Fibroblast of pulmonary artery (primary cell): Measurements from ENCODE around the gene APBB2.
"Not testable (repeated sequence)": the region's sequence is repeated elsewhere in the genome, so short reads cannot be mapped to it uniquely, and the experiment has no call there.

ENCODE experiments used
- DNase-seq: peaks from one replicate; pipeline ENCODE4 v3.0.0-alpha.2; 2010; ENCODE audit warnings: low read depth
- H3K4me3 ChIP-seq: replicated peaks from 2 replicates; pipeline ENCODE4 v1.5.1; 2011; ENCODE audit warnings: low read depth, mild to moderate bottlenecking, control low read depth, low read length, moderate library complexity
- CTCF ChIP-seq: IDR thresholded peaks from 2 replicates; pipeline ENCODE4 v1.5.1; 2011; ENCODE audit warnings: mild to moderate bottlenecking, control low read depth, low read length, inconsistent platforms; ENCODE audit errors: missing control alignments

The APBB2 gene

DNA sequence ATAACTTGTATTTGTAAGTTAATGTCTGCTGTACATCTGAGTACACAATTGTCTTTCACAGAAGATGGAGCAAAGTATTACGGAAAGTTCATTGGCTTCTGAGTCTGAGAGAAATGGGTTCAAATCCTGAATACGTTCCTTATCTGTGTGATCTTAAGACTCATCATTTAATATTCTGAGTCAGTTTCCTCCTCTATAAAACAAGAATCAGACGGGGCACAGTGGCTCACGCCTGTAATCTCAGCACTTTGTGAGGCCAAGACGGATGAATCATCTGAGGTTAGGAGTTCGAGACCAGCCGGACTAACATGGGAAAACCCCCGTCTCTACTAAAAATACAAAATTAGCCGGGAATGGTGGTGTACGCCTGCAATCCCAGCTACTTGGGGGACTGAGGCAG is 57.8 kb downstream of the APBB2 start:
- TF ChIP-seq CTCF, result no peak
- no peak overlapping the region for H3K4me3 ChIP-seq
- DNase-seq, result peak; percentile 48

DNA sequence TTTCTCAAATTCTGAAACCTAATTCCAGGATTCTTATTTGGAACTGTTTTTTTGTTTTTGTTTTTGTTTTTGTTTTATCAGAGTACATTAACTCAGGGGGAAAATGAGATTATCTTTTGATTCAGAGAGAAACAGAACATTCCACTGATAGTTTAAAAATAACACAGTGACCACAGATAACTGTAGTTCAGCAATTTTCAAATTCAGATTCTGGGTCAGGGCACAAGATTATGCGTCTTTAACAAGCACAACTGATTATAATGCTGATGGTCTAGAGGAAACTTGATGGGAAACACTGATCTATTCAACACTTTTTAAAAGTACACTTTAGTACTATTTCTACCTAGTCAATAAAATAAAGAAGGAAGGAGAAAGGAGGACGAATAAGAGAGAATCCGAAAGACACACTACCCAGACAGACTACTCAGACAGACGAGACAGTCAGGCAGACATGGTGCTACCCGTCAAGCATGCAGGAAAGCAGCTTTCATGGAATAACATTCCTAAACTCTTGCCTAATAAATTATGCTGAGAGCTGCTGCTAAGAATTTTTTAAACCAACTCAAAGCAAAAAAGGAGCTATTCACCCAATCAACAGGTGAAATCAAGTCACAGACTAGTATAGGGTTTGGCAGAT is 59.0 kb downstream of the APBB2 start:
- peak; percentile 81 for DNase-seq
- TF ChIP-seq CTCF, result no peak
- H3K4me3 ChIP-seq, result peak overlapping the region; percentile 16

DNA sequence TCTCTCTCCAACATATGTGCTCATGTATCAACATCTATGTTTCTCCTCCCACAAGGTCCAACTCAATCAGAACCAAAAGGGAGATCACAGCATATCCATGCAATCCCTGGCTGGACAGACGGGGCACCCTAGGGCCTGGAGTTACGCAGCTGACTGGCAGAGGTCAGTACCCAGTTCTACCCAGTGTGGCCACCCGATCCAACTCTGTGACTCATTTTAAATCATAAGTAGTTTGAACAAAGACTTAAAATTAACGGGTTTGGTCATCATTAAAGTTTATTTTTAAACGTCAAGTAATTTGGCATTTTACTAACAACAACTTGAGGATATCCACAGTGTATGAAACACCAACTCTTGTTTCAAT is 59.5 kb downstream of the APBB2 start:
- no peak overlapping the region for H3K4me3 ChIP-seq
- DNase-seq, result no peak
- TF ChIP-seq CTCF, result no peak

- TF ChIP-seq CTCF, result no peak
- no peak overlapping the region for H3K4me3 ChIP-seq
- no peak for DNase-seq
Measured at GRCh38 chr4:41154010-41154813, 60.1 kb downstream of the APBB2 start.

DNA sequence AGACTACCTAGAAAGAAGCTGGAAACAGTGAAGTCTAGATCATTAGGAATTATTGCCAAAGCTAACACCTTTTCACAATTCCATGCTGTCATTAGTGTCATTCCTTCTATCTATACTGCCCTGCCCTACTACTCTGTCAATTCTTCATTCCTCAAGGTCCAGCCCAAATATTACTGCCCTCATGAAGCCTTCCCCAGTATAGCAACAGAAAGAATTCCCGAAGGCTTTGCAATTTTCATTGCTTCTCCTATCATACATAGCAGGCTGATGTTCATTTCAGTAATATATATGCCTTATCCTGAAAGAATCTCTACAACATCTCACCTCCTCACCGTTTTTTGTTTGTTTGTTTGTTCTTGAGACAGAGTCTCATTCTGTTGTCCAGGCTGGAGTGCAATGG is 63.9 kb downstream of the APBB2 start:
- DNase-seq, result no peak
- TF ChIP-seq CTCF, result no peak
- no peak overlapping the region for H3K4me3 ChIP-seq

- DNase-seq, result not testable (repeated sequence)
Measured at GRCh38 chr4:41149568-41149967, 64.8 kb downstream of the APBB2 start.

GRCh38 chr4:41148931-41149330 is 65.4 kb downstream of the APBB2 start:
- DNase-seq, result no peak
- TF ChIP-seq CTCF, result no peak
- H3K4me3 ChIP-seq, result no peak overlapping the region

More at GRCh38 chr4:41149568-41149967, 64.8 kb downstream of the APBB2 start:
- not testable (repeated sequence) for H3K4me3 ChIP-seq
